Epithelial cell of proximal tubule (primary cell): Measurements from ENCODE around the gene ISM1. TPM values are rescaled to one million over a fixed set of nuclear protein-coding genes. Genes with fewer than 3 reads are reported as not detected.

Experiments used
- DNase-seq: peaks from one replicate; pipeline ENCODE4 v3.0.0-alpha.2; 2011; ENCODE audit warnings: low read depth
- H3K4me3 ChIP-seq: 2 replicates; pipeline ENCODE4 v1.5.1; 2011; ENCODE audit warnings: low read depth, mild to moderate bottlenecking, low read length
- total RNA-seq: library from RNA; depleted of rRNA; stranded (reverse); fragments of >200 nt; gene quantifications from 2 replicates; pipeline ENCODE4 v1.2.3, GENCODE V29; 2015
- TF ChIP-seq, protein P1 (sequence below): conservative IDR thresholded peaks from 2 replicates; pipeline ENCODE4 v1.5.1; 2012; ENCODE audit warnings: low read depth, mild to moderate bottlenecking, low read length

ISM1 gene
- total RNA-seq, 1 donor from 2014 or later = 0.06 TPM

GRCh38 chr20:13286607-13287006 is 65.5 kb downstream of the ISM1 start:
- no peak overlapping the region for H3K4me3 ChIP-seq
- TF ChIP-seq, protein P1, sequence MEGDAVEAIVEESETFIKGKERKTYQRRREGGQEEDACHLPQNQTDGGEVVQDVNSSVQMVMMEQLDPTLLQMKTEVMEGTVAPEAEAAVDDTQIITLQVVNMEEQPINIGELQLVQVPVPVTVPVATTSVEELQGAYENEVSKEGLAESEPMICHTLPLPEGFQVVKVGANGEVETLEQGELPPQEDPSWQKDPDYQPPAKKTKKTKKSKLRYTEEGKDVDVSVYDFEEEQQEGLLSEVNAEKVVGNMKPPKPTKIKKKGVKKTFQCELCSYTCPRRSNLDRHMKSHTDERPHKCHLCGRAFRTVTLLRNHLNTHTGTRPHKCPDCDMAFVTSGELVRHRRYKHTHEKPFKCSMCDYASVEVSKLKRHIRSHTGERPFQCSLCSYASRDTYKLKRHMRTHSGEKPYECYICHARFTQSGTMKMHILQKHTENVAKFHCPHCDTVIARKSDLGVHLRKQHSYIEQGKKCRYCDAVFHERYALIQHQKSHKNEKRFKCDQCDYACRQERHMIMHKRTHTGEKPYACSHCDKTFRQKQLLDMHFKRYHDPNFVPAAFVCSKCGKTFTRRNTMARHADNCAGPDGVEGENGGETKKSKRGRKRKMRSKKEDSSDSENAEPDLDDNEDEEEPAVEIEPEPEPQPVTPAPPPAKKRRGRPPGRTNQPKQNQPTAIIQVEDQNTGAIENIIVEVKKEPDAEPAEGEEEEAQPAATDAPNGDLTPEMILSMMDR = no peak
- no peak for DNase-seq

GRCh38 chr20:13288357-13288756 is 67.3 kb downstream of the ISM1 start:
- H3K4me3 ChIP-seq = no peak overlapping the region
- no peak for DNase-seq
- TF ChIP-seq, protein P1 = no peak

DNA sequence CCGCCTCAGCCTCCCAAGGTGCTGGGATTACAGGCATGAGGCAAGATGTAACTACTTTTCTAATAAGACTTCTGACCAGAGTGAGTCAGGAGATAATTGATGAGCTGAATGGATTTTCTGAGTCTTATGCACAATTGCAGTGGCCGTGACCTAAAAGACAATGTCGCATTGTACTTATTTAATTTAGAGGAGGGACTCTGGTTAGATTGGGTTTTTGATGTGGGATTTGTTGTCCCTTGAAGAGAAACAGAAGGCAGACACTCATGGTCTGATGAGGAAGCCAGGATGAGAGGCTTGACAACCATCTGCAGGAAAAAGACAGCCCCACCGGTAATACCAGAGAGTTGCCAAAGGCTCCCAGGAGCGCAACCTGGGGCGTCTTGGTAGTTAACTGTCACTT is 68.0 kb downstream of the ISM1 start:
- TF ChIP-seq, protein P1 = no peak
- H3K4me3 ChIP-seq = no peak overlapping the region
- DNase-seq = no peak

DNA sequence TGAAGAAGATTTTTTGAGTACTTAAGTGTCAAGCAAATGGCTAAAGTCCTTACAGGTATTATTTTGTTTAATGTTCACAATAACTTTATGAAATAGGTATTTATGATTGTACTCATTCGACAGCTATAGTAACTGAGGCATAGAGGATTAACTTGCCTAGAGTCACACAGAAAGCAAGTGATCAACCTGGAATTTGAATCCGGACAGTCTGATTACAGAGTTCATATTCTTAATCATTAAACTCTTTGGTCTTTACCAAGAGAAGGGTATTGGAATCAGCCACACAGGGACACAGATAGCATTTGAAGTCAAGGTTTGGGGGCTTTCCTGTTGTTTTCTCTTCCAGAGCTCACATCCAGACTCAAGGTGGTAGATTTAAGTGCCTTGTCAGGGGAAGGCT is 69.7 kb downstream of the ISM1 start:
- DNase-seq = no peak
- TF ChIP-seq, protein P1 = no peak
- H3K4me3 ChIP-seq = no peak overlapping the region

DNA sequence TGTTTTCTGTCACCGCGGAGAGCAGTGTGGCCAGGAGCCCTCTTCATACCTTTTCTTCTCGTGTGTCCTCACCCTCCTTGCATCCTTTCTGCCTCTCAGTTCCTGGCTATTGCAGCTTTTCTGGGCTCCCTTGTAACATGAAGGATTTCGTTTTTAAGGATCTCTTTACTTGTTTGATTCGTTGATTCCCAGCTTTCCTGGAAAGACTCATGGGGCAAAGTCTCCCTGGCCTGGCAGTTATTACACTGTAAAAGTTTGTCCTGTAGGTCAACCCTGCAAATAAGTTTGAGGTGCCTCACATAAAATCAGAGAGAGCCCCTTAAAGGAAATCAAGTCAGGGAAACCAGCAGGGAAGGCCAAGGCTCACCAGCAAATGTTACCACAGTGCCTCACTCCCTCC is 70.1 kb downstream of the ISM1 start:
- no peak for DNase-seq
- TF ChIP-seq, protein P1 = no peak
- H3K4me3 ChIP-seq = no peak overlapping the region

- DNase-seq = no peak
- TF ChIP-seq, protein P1 = no peak
- H3K4me3 ChIP-seq = no peak overlapping the region
Measured at GRCh38 chr20:13292201-13292885, 71.3 kb downstream of the ISM1 start.

DNA sequence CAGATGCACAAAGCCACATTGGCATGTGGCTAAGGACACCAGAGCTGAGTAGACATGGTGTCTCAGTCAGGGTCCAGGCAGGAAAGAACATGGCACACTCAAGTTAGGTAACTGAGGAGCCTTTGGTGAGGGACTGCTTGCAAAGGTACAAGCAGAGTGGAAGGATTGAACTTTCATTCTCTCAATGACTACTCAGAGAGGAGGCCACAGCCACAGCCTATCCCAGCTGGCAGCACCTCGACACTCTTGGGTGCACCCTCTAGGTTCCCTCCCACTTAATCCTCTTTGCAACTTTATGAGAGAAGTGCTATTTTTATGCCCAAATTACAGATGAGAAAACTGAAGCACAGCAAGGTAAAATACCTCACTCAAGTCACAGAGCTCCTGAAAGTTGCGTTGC is 73.4 kb downstream of the ISM1 start:
- TF ChIP-seq, protein P1 = no peak
- no peak for DNase-seq
- H3K4me3 ChIP-seq = no peak overlapping the region
